ENCODE results near the gene FGFR4. TPM values are rescaled to one million over a fixed set of nuclear protein-coding genes. Genes with fewer than 3 reads are reported as not detected.

FGFR4 gene
- total and polyA plus RNA-seq, 2 of the 8 experiments (the other 6 are each of a cell fraction or from before 2014, with no cell fraction given) = 61.4 to 88.4 TPM

- no peak overlapping the region for H2BK15ac ChIP-seq (ENCODE audit: low read length)
- no peak overlapping the region for H3K4me3 ChIP-seq (ENCODE audit: extremely low read depth in 1 of 4, insufficient read depth in 2 of 4, low read depth in 3 of 4, low read length in 4 of 4)
- H3K18ac ChIP-seq (ENCODE audit: extremely low read depth, low read length) = no peak overlapping the region
- H3K9ac ChIP-seq (replicated peaks in 1 of 4; ENCODE audit: extremely low read depth in 1 of 4, low read depth in 3 of 4, low read length in 3 of 4) = no peak overlapping the region
- H2AK5ac ChIP-seq (ENCODE audit: low read depth, low read length) = no peak overlapping the region
- no peak overlapping the region for H2BK12ac ChIP-seq (ENCODE audit: low read depth, low read length)
- H2BK5ac ChIP-seq (ENCODE audit: low read depth, low read length) = no peak overlapping the region
- no peak overlapping the region for H3K4ac ChIP-seq (replicated peaks; ENCODE audit: insufficient read length, low read depth, low read length)
- ChIA-PET CTCF (ENCODE audit: partially characterized antibody) (interaction anchor here (0.6 to 11.0 kb wide), 8 partner anchors 10 to 448 kb away, joined by 3 to 161 read pairs (median 4); partner anchors contain the start of gene FGFR4), POLR2A (ENCODE audit: partially characterized antibody) (interaction anchor here (0.6 to 1.4 kb wide), 2 partner anchors 27 to 54 kb away, joined by 4 to 5 read pairs; no protein-coding TSS in a partner anchor)
- H3K79me1 ChIP-seq (ENCODE audit: low read depth, low read length) = no peaks in the 10 kb centered on the region
- no peak overlapping the region for H3K23ac ChIP-seq (ENCODE audit: insufficient read length)
- no peak overlapping the region for H2BK120ac ChIP-seq (replicated peaks; ENCODE audit: low read depth, low read length)
- FAIRE-seq (no peak), DNase-seq (ENCODE audit: low read depth in 1 of 2, low spot score in 2 of 2) (no peak)
- H4K20me1 ChIP-seq (replicated peaks in 1 of 2; ENCODE audit: control insufficient read depth in 1 of 2, insufficient read depth in 2 of 2, low read length in 2 of 2) = no peaks in the 10 kb centered on the region
- no peak for TF ChIP-seq CHD1 (IDR thresholded peaks at IDR 0.05; ENCODE audit: low read depth, low read length)
- no peak for TF ChIP-seq NRF1 (IDR thresholded peaks at IDR 0.05; ENCODE audit: low read depth, low read length)
- no peak for TF ChIP-seq HDAC6 (IDR thresholded peaks at IDR 0.05; ENCODE audit: low read depth, low read length)
- TF ChIP-seq CTBP2 (IDR thresholded peaks at IDR 0.05; ENCODE audit: borderline replicate concordance, insufficient read depth, insufficient read length, low read length) = no peak
- H3K14ac ChIP-seq (ENCODE audit: insufficient read length) = no peak overlapping the region
- WGBS, 2 experiments (ENCODE audit: extremely low coverage in 1 of 2, insufficient coverage in 1 of 2, insufficient read length in 1 of 2, insufficient replicate concordance in 2 of 2, low coverage in 1 of 2, low lambda C conversion rate in 2 of 2, missing lambda C conversion rate in 1 of 2) = 84% methylated on average over 4 of the region's 4 CpGs; no CpG with 5 or more reads in 1 of the 2 experiments
- H4K91ac ChIP-seq (replicated peaks; ENCODE audit: insufficient read length, low read length) = no peak overlapping the region
- no peaks in the 10 kb centered on the region for H3K36me3 ChIP-seq (ENCODE audit: control insufficient read depth in 2 of 4, insufficient read depth in 4 of 4, low read length in 3 of 4)
- H4K8ac ChIP-seq (ENCODE audit: extremely low read depth, insufficient read depth, low read length) = no peak overlapping the region; the same call in 1 of the 2 replicates
- H2AFZ ChIP-seq (ENCODE audit: low read length) = no peak overlapping the region
- no peak overlapping the region for H3K56ac ChIP-seq (replicated peaks; ENCODE audit: insufficient read length, low read depth, low read length)
- H3K4me2 ChIP-seq (ENCODE audit: insufficient read depth in 1 of 2, low read depth in 2 of 2, low read length in 2 of 2) = no peak overlapping the region
- H3K27me3 ChIP-seq (replicated peaks in 1 of 4; ENCODE audit: control insufficient read depth in 3 of 4, extremely low read depth in 1 of 4, insufficient read depth in 3 of 4, low read length in 3 of 4) = no peaks in the 10 kb centered on the region
- H3K27ac ChIP-seq (ENCODE audit: low read depth, low read length) = no peak overlapping the region
- H3K23me2 ChIP-seq (ENCODE audit: low read depth, low read length) = no peaks in the 10 kb centered on the region
- H3K9me3 ChIP-seq (ENCODE audit: insufficient read depth in 2 of 2, low read depth in 1 of 2, low read length in 1 of 2) = no peaks in the 10 kb centered on the region
- H4K5ac ChIP-seq (ENCODE audit: insufficient read length, low read depth, low read length) = no peak overlapping the region
- H2BK20ac ChIP-seq (ENCODE audit: low read length) = no peak overlapping the region
- H3K79me2 ChIP-seq (ENCODE audit: control insufficient read depth in 1 of 2, insufficient read depth in 2 of 2, low read length in 2 of 2) = no peaks in the 10 kb centered on the region
- H3K4me1 ChIP-seq (replicated peaks in 1 of 4; ENCODE audit: control insufficient read depth in 3 of 4, insufficient read depth in 4 of 4, low read length in 3 of 4) = peaks cover 0 to 9% (median 0%) of the 10 kb centered on the region in 4 experiments; a peak in 3 of 7 replicates
These were observed 20.4 kb downstream of the FGFR4 start for GRCh38 chr5:177107159-177107558.
